ENCODE measurements around the gene SEL1L3. TPM values are rescaled to one million over a fixed set of nuclear protein-coding genes. Genes with fewer than 3 reads are reported as not detected.

Gene SEL1L3
- total RNA-seq, 3 donors from 2014 or later (not counting 1 experiment from before 2014, with no cell fraction given): 45.4 to 61.0 (median 45.7) TPM

DNA sequence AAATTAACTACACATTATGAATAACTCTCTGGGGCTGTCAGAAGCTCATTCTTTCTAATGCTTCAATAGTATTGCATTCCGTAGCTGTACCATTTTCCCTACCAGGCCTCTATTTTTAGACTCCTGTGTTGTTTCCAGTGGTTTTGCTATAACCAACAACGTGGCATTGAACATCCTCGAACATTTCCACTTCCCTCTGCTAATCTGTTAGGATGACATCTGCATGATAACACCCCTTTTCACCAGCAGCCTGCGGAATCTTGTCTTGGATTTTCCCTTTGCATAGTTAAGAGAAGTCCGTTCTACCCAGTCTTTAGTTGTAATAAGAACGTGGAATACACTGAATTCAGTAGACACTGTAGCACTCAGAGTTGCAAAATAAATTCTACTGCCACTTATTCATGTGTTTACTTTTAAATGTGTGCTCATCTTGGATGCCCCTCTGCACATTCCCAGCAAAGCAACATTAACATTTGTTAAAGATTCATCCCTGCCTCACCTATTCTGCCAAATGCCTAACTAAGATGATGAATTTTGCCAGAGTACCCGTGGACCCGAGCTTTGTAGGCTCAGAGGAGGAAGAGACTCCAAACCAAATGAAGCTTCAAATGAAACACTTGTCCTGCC is 55.6 kb downstream of the SEL1L3 start:
- no peak for DNase-seq
- H3K9me3 Mint-ChIP-seq: no peaks in the 10 kb centered on the region
- Histone ChIP-seq H3K27me3 (ENCODE audit: control insufficient read depth, insufficient read depth, low read length) (no peaks in the 10 kb centered on the region), H3K36me3 (ENCODE audit: control insufficient read depth, insufficient read depth, low read length) (peaks cover 44% of the 10 kb centered on the region), H3K4me1 (ENCODE audit: control insufficient read depth, insufficient read depth, low read length) (no peaks in the 10 kb centered on the region), H3K27ac (ENCODE audit: low read length) (no peak overlapping the region), H3K9me3 (ENCODE audit: control insufficient read depth, insufficient read depth, low read length) (no peaks in the 10 kb centered on the region), H3K4me3 (ENCODE audit: low read length) (no peak overlapping the region)
- H3K4me1 Mint-ChIP-seq: no peaks in the 10 kb centered on the region
- ATAC-seq: no peak
- no peaks in the 10 kb centered on the region for H3K27me3 Mint-ChIP-seq (ENCODE audit: low read depth in 2 of 2)
- intact Hi-C loops (cut with micrococcal nuclease): no loop called here
- TF ChIP-seq, protein P1, sequence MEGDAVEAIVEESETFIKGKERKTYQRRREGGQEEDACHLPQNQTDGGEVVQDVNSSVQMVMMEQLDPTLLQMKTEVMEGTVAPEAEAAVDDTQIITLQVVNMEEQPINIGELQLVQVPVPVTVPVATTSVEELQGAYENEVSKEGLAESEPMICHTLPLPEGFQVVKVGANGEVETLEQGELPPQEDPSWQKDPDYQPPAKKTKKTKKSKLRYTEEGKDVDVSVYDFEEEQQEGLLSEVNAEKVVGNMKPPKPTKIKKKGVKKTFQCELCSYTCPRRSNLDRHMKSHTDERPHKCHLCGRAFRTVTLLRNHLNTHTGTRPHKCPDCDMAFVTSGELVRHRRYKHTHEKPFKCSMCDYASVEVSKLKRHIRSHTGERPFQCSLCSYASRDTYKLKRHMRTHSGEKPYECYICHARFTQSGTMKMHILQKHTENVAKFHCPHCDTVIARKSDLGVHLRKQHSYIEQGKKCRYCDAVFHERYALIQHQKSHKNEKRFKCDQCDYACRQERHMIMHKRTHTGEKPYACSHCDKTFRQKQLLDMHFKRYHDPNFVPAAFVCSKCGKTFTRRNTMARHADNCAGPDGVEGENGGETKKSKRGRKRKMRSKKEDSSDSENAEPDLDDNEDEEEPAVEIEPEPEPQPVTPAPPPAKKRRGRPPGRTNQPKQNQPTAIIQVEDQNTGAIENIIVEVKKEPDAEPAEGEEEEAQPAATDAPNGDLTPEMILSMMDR (IDR thresholded peaks at IDR 0.05): no peak
- WGBS (ENCODE audit: insufficient coverage): 89% methylated on average over 8 of the region's 8 CpGs
- peaks cover 15% of the 10 kb centered on the region for H3K36me3 Mint-ChIP-seq
- no peak overlapping the region for H3K27ac Mint-ChIP-seq
- no peak overlapping the region for H3K4me3 Mint-ChIP-seq

DNA sequence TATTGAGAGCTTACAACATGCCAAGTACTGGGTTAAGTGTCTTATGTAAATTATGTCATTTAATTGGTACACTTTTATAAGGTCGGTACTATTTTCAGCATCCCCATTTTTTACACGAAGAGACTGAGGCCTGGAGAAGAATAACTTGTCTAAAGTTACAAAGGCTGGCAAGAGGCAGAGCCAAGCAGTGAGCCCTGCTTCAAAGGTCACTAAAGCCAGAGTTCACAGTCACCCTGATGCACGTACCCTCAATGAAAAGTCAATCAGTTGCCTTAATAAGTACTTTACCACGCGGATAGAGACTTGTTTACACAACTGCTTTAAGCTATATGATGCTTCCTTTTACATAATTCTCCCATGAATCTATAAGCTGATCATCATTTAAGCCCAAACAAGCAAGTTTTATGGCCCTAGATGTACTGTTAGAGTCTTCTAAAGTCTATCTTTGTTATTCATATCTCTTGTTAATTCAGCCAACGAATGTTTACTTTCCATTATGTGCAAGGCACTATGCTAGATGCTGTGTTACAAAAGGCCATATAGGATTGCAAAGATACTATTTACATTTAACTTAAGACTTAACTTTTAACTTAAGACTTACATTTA is 57.4 kb downstream of the SEL1L3 start:
- ATAC-seq: no peak
- H3K36me3 Mint-ChIP-seq: peaks cover 15% of the 10 kb centered on the region
- no peaks in the 10 kb centered on the region for H3K4me1 ChIP-seq (ENCODE audit: control insufficient read depth, insufficient read depth, low read length)
- no peaks in the 10 kb centered on the region for H3K4me1 Mint-ChIP-seq
- H3K27me3 Mint-ChIP-seq (ENCODE audit: low read depth in 2 of 2): no peaks in the 10 kb centered on the region
- WGBS (ENCODE audit: insufficient coverage): 90% methylated on average over 6 of the region's 6 CpGs
- H3K4me3 ChIP-seq (ENCODE audit: low read length): no peak overlapping the region
- H3K36me3 ChIP-seq (ENCODE audit: control insufficient read depth, insufficient read depth, low read length): peaks cover 43% of the 10 kb centered on the region
- intact Hi-C loops (cut with micrococcal nuclease): no loop called here
- H3K27ac ChIP-seq (ENCODE audit: low read length): no peak overlapping the region
- no peaks in the 10 kb centered on the region for H3K9me3 Mint-ChIP-seq
- DNase-seq: no peak
- no peak overlapping the region for H3K4me3 Mint-ChIP-seq
- no peak overlapping the region for H3K27ac Mint-ChIP-seq
- no peaks in the 10 kb centered on the region for H3K27me3 ChIP-seq (ENCODE audit: control insufficient read depth, insufficient read depth, low read length)
- TF ChIP-seq, protein P1 (IDR thresholded peaks at IDR 0.05): no peak
- H3K9me3 ChIP-seq (ENCODE audit: control insufficient read depth, insufficient read depth, low read length): no peaks in the 10 kb centered on the region

GRCh38 chr4:25803720-25804225 is 59.0 kb downstream of the SEL1L3 start:
- Mint-ChIP-seq H3K36me3 (peaks cover 23% of the 10 kb centered on the region), H3K27me3 (ENCODE audit: low read depth in 2 of 2) (no peaks in the 10 kb centered on the region), H3K9me3 (no peaks in the 10 kb centered on the region), H3K27ac (no peak overlapping the region), H3K4me1 (no peaks in the 10 kb centered on the region), H3K4me3 (no peak overlapping the region)
- Histone ChIP-seq H3K4me1 (ENCODE audit: control insufficient read depth, insufficient read depth, low read length) (no peaks in the 10 kb centered on the region), H3K27ac (ENCODE audit: low read length) (no peak overlapping the region), H3K27me3 (ENCODE audit: control insufficient read depth, insufficient read depth, low read length) (no peaks in the 10 kb centered on the region), H3K4me3 (ENCODE audit: low read length) (no peak overlapping the region), H3K9me3 (ENCODE audit: control insufficient read depth, insufficient read depth, low read length) (no peaks in the 10 kb centered on the region), H3K36me3 (ENCODE audit: control insufficient read depth, insufficient read depth, low read length) (peaks cover 50% of the 10 kb centered on the region)
- intact Hi-C loops (cut with micrococcal nuclease): no loop called here
- WGBS (ENCODE audit: insufficient coverage): 97% methylated on average over 3 of the region's 3 CpGs
- no peak for ATAC-seq
- no peak for DNase-seq
- TF ChIP-seq, protein P1 (IDR thresholded peaks at IDR 0.05): no peak

All from natural killer cell (primary cell).